K562 (cell line): ENCODE measurements around the gene PCK1. TPM values are rescaled to one million over a fixed set of nuclear protein-coding genes. Genes with fewer than 3 reads are reported as not detected.

Source experiments
- ATF6 ChIP-seq: sonication (generic); formaldehyde crosslinking; IDR thresholded peaks from 2 replicates; pipeline ENCODE4 v1.4.0; 2020; ENCODE audit warnings: mild to moderate bottlenecking, missing genetic modification reagents
- CAMTA2 ChIP-seq: fragments of 250-450 bp; sonication (Bioruptor Pico); conservative IDR thresholded peaks from 2 replicates; pipeline ENCODE4 v1.5.1; 2022
- CLOCK ChIP-seq: fragments of 250-450 bp; sonication (Bioruptor Pico); IDR thresholded peaks from 2 replicates; pipeline ENCODE4 v1.4.0; 2020; ENCODE audit warnings: mild to moderate bottlenecking, moderate library complexity, borderline replicate concordance
- GTF2E2 ChIP-seq: fragments of 200-800 bp; sonication (Bioruptor generic); IDR thresholded peaks from 2 replicates; pipeline ENCODE4 v1.6.1; 2016; ENCODE audit warnings: missing genetic modification characterization, missing compliant biosample characterization
- HCFC1 ChIP-seq: IDR thresholded peaks from 2 replicates; pipeline ENCODE4 v1.6.1; 2012; ENCODE audit warnings: low read depth, low read length, improper control_type of control experiment
- KAT2B ChIP-seq: IDR thresholded peaks from one replicate; pipeline ENCODE4 v1.6.1; 2012; ENCODE audit warnings: low read depth, mild to moderate bottlenecking, control low read depth, inconsistent platforms, low read length, moderate library complexity
- NONO ChIP-seq, 2 experiments: fragments of 200-400 bp in 1 of 2; fragments of 450-650 bp in 1 of 2; formaldehyde crosslinking in 1 of 2; IDR thresholded peaks; 2 replicates each; pipeline ENCODE4 v1.6.1; 2017; ENCODE audit warnings: low read depth in 2 of 2, mild to moderate bottlenecking in 2 of 2, moderate library complexity in 2 of 2, low read length in 1 of 2
- NR2C2 ChIP-seq, 2 experiments: fragments of 200-800 bp in 1 of 2; sonication (Bioruptor generic) in 1 of 2; sonication (generic) in 1 of 2; formaldehyde crosslinking in 1 of 2; IDR thresholded peaks; 2 replicates each; pipeline versions ENCODE4 v1.6.1 to v1.8.0; 2016 to 2022; ENCODE audit warnings: mild to moderate bottlenecking in 1 of 2, missing compliant biosample characterization in 1 of 2, missing genetic modification characterization in 1 of 2, missing genetic modification reagents in 1 of 2
- NRF1 ChIP-seq, 2 experiments: fragments of 450-650 bp; IDR thresholded peaks in 1 of 2; conservative IDR thresholded peaks in 1 of 2; 2 replicates each; pipeline ENCODE4 v1.6.1; 2014; ENCODE audit warnings: mild to moderate bottlenecking in 2 of 2
- OTX1 ChIP-seq: fragments of 450-650 bp; formaldehyde crosslinking; IDR thresholded peaks from 2 replicates; pipeline ENCODE4 v1.4.0; 2022; ENCODE audit warnings: mild to moderate bottlenecking
- RB1 ChIP-seq: fragments of 450-650 bp; IDR thresholded peaks from 2 replicates; pipeline ENCODE4 v1.6.1; 2017; ENCODE audit warnings: low read depth, mild to moderate bottlenecking
- SMARCA5 ChIP-seq: fragments of 450-650 bp; IDR thresholded peaks from 2 replicates; pipeline ENCODE4 v1.6.1; 2016
- SUPT5H ChIP-seq: fragments of 450-650 bp; IDR thresholded peaks from 2 replicates; pipeline ENCODE4 v1.6.1; 2016
- TAF9B ChIP-seq: fragments of 450-650 bp; IDR thresholded peaks from 2 replicates; pipeline ENCODE4 v1.6.1; 2018; ENCODE audit warnings: mild to moderate bottlenecking; ENCODE audit not compliant: partially characterized antibody
- ZNF140 ChIP-seq: fragments of 250-450 bp; sonication (Bioruptor Pico); IDR thresholded peaks from 2 replicates; pipeline ENCODE4 v1.8.0; 2021; ENCODE audit warnings: moderate library complexity, mild to moderate bottlenecking, inconsistent platforms
- ZNF431 ChIP-seq: sonication (generic); formaldehyde crosslinking; IDR thresholded peaks from 2 replicates; pipeline ENCODE4 v1.8.0; 2022; ENCODE audit warnings: mild to moderate bottlenecking, missing genetic modification reagents
- ZNF609 ChIP-seq: sonication (generic); formaldehyde crosslinking; IDR thresholded peaks from 2 replicates; pipeline ENCODE4 v1.8.1; 2023; ENCODE audit warnings: missing genetic modification reagents, mild to moderate bottlenecking, borderline replicate concordance
- ZNF644 ChIP-seq: fragments of 200-800 bp; sonication (Bioruptor generic); IDR thresholded peaks from 2 replicates; pipeline ENCODE4 v1.6.1; 2016; ENCODE audit warnings: low read depth, missing genetic modification characterization, missing compliant biosample characterization
- polyA plus RNA-seq, 8 experiments: library from polyadenylated mRNA; depleted of rRNA in 4 of 8; stranded (reverse) in 5 of 8; unstranded in 3 of 8; fragments of >200 nt; fragmentation: Nextera tagmentation in 2 of 8; fragmentation: Illumina TruSeq in 1 of 8; extraction: Ambion mirVana in 2 of 8; extraction: Trizol in 1 of 8; gene quantifications; 2 replicates each; pipeline versions ENCODE4 v1.2.1 to v1.2.3, GENCODE V29; 2011 to 2014; ENCODE audit warnings: inconsistent platforms in 1 of 8, missing spikeins in 1 of 8
- total RNA-seq, 7 experiments: library from RNA; depleted of rRNA in 6 of 7; stranded (reverse); fragments of >200 nt in 6 of 7; fragmentation: Illumina TruSeq in 2 of 7; extraction: Trizol in 2 of 7; gene quantifications; 2 replicates each; pipeline versions ENCODE4 v1.2.1 to v1.2.3, GENCODE V29; 2011 to 2021; ENCODE audit warnings: low replicate concordance in 1 of 7

PCK1 gene
- total and polyA plus RNA-seq, 9 of the 15 experiments (the other 6 are each of a cell fraction or from before 2014, with no cell fraction given) = 0.05 to 0.73 (median 0.15) TPM

- no peak for TF ChIP-seq GTF2E2 (tag)
- TF ChIP-seq NRF1 (conservative IDR thresholded peaks at IDR 0.05 in 1 of 2, IDR thresholded peaks at IDR 0.05 in 1 of 2) = peak; percentile 88 to 90
- TF ChIP-seq CLOCK (CRISPR knock-in tag) = no peak
- 0 out of 2 replicates have a peak, but pooled peaks have one; percentile 7 for TF ChIP-seq OTX1 (CRISPR knock-in tag)
- TF ChIP-seq NR2C2 (CRISPR knock-in tag; IDR thresholded peaks at IDR 0.05) = peak; percentile 53; the same call in 1 of the 2 replicates
- peak; percentile 64; the same call in 1 of the 2 replicates for TF ChIP-seq NR2C2 (tag; IDR thresholded peaks at IDR 0.05)
- no peak for TF ChIP-seq NONO (IDR thresholded peaks at IDR 0.05; ENCODE audit: low read depth in 2 of 2, low read length in 1 of 2)
- no peak; the same call in 1 of the 2 replicates for TF ChIP-seq ZNF609 (CRISPR knock-in tag)
- TF ChIP-seq CAMTA2 = no peak
- no peak for TF ChIP-seq SMARCA5
- TF ChIP-seq ZNF140 (CRISPR knock-in tag) = no peak
- peak; percentile 63; the same call in 1 of the 2 replicates for TF ChIP-seq RB1
- TF ChIP-seq ZNF644 (tag) = 0 out of 2 replicates have a peak, but pooled peaks have one; percentile 55
- no peak for TF ChIP-seq HCFC1
- TF ChIP-seq ATF6 (CRISPR knock-in tag) = peak; percentile 54; the same call in 1 of the 2 replicates
- peak; percentile 46 for TF ChIP-seq TAF9B
- peak; percentile 36 for TF ChIP-seq ZNF431 (CRISPR knock-in tag)
- TF ChIP-seq KAT2B = no peak
- peak; percentile 75 for TF ChIP-seq SUPT5H
Observed at GRCh38 chr20:57524511-57525176, 36.3 kb upstream of the PCK1 start, which contains the start of gene CTCFL (continued).
